GM18502 (cell line): ENCODE data around the gene ATG3.
A peak's percentile ranks its signal among the peaks of the same experiment; 100 is the strongest.

Experiments used
- ATAC-seq: cut with Tn5 transposase; IDR thresholded peaks from one replicate; pipeline ENCODE4 v1.9.1; 2021; ENCODE audit warnings: mild to moderate bottlenecking; ENCODE audit not compliant: unreplicated experiment, poor library complexity

ATG3 gene

DNA sequence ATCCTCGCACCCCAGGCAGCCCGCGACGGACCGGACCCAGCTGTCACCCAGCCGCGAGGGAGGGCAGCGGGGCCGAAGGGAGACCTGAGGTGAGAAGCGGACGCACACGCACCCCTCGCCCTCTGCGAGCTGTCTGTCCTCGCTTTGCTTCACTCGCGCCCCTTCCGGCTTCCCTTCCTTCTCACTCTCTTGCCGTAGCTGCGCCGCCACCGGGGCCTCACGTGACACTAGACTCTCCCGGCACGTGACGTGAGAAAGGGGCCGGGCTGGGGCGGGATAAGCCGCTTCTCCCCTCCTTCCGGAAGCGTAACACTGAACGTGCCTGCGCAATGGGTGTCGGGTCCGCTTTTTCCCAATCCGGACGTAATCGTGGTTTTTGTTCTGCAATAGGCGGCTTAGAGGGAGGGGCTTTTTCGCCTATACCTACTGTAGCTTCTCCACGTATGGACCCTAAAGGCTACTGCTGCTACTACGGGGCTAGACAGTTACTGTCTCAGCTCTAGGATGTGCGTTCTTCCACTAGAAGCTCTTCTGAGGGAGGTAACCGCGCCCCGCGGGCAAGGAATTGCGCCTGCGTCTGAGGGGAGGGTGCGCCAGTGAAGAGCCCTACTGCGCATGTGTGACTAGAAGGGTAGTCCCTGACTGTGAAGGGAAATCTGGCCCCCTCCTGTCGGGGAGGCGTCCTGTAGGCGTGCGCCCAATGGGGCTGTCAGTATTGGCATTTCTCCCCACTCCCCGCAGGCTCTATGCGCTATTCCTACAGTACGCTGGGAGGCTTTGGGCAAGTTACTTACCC, at the start of gene ATG3, which contains the start of gene SLC35A5:
TSS of gene ATG3 (minus strand) at position 229 of the 796 bp plus-strand sequence. CDS start 434 bp downstream, outside the sequence.
TSS of gene SLC35A5 (plus strand) at position 312 of the 796 bp plus-strand sequence. CDS start 1,359 bp downstream, outside the sequence.
- peak; percentile 78 for ATAC-seq

DNA sequence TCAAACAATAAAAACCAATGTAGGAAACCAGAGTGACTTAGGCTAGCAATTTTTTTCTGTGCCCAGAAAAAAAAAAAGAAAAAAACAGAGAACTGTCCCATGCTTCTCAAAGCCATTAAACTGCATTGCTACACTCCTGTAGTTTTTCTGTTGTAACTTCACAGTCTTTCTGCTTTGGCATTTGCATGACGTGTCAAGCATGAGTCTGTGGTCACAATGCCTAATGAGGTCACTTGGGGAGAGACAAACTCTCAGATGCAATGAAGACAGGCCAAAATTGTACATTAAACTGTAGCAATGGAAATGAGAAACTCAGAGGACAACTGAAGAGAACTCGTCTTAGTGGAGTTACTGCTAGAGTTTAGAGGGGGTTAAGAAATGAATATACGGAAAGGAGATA, 48.4 kb upstream of the ATG3 start:
- ATAC-seq: no peak

DNA sequence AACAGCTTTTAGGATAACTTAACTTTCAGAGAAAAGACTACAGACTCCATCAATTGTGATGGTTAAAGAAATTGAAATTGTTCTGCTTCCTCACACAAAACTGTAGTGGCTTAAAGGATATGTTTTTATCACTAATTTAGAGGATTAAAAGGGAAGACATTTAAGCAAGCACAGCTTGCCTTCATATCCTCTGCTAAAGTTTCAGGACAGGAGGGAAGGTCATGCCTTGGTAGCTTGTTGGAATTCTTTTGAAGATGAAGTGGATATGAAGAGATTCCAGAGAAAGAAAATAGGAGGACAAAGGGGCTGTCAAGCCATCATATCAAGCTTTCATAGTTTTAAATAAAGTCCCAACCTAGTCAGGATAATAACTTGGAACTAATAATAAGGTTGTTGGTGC, 46.1 kb upstream of the ATG3 start:
- no peak for ATAC-seq

DNA sequence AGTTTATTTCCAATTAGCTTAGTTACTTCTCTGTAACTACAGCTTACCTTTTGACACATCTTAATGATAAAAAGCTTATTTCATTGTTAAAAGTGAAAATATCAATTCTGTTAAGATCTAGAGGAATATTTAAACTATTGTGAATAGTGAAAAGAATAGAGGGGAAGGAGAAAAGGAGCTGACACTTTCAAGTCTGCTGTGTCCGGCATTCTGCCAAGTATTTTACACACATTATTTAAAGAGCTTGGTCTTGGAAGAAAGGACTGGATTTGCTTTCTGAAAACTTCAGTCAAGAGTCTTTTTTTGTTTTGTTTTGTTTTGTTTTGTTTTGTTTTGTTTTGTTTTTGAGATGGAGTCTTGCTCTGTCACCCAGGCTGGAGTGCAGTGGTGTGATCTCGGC, 44.3 kb upstream of the ATG3 start:
- no peak for ATAC-seq

DNA sequence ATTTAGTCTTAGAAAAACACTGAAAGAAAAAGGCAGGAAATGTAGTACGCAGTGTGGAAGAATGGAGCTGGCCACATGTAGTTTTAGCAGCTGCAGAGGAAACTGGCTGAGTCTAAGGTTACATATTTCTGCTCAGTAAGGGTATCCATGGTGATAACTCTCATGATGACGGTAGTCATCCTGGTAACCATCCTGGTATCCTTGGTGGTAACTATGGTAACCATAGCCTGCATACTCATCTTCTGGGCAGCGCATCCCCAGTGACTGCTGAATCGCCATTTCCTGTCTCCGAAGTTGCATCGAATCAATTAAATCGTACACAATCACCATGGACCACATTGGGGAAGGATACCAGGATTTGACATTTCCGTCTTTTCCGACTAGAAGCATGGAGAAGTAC, 43.5 kb upstream of the ATG3 start:
- ATAC-seq: no peak

DNA sequence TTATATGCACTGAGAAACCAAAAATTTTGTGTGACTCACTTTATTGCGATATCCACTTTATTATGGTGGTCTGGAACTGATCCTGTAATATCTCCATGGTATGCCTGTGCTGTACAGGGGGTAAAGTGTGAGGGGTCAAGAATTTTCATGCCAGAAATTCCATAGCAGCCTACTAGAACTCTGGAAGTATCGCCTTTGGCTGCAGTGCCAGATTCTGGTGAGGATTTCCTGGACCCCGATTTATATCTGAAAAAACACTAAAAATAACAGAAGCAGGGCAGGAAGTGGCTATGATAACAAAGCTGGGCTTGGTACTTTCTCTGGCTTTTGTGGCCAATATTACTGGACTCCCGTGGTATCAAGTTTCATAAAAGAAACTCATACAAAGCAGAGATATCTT, 42.8 kb upstream of the ATG3 start:
- no peak for ATAC-seq

DNA sequence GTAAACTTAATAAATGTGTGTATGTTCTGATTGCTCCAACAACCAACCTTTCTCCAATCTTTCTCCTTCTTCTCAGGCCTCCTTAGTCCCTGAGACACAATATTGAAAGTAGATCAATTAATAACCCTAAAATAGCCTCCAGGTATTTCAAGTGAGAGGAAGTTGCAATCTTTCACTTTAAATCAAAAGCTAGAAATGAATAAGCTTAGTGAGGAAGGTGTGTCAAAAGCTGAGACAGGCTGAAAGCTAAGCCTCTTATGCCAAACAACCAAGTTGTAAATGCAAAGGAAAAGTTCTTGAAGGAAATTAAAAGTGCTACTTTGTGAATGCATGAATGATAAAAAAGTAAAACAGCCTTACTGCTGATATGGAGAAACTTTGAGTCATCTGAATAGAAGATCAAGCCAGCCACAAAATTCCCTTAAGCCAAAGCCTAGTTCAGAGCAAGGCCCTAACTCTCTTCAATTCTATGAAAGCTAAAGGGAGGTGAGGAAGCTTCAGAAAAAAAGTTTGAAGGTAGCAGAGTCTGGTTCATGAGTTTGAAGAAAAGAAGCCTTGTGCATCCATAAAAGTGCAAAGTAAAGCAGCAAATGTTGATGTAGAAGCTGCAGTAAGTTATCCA, 40.6 kb upstream of the ATG3 start:
- ATAC-seq: peak; percentile 87

DNA sequence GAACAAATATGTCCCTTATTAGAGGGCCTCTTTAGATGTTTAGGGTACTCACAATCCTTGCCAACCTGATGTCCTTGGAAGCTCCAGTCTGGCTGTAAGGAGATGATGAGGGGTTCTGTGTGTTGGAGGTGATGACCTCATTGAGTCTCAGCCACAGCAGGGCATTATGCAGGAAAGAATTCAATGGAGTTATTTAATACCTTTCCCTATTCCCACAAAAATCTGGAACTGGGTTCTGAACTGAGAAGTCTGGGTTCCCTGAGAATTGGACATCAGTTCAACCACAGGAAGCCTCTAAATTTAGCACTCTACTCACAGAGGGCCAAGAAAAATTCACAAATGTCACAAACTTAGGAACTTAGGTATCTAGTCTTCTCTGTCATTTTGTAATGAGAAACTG, 37.0 kb upstream of the ATG3 start:
- no peak for ATAC-seq

DNA sequence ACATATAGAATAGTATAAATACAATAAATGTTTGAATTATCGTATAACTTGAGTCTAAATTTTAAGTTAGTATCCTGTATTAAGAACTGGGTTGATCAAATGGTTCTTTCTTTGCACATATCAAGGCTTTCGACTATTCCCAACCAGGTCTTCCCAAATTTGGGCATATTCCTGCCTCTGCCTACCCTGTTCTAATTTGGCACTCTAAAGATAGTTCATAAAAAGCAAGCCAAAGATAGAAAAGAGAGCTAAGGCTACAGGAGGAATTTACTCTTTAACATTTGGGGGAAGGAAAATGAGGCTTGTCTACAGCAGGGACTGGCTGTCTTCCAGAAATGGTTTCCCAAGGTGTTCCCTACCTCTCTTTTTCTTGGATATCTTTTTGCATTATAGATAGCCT, 36.2 kb upstream of the ATG3 start:
- ATAC-seq: no peak

DNA sequence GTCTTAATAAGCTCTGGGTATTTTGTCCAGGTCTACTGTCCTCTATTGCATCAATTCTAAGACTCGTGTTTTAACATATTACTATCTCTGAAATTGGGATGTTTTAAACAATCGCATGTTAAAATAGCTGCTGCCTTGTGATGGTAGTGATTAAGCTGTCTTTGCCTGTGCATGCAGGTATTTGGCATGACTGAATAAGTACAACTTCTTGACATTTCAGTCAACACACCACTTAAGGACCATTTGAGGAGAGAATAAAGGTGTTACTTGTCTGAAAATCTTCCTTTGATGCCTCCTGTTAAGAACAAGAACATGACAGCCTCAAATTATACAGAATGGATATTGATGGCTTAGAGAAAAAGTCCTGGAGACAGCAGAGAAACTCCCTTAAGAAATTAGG, 33.1 kb upstream of the ATG3 start:
- ATAC-seq: no peak

DNA sequence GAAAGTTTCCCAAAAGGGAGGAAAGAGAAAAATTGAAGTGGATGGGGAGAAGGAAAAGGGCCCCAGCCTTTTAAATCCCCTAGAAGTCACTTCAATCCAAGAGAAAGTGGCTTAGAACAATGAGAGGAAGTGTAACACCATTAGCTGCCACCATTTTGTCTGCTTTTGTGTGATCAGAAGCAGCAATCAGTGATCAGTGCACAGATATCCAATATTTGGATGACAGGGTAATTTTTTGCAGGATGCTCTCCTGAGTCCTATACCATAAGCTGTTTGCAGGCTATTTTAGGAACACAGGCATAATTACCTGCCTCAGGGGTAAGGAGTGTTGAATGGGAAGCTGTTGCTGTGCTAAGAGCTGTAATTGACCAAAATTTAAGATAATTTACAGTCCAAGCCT, 31.5 kb upstream of the ATG3 start:
- ATAC-seq: no peak

DNA sequence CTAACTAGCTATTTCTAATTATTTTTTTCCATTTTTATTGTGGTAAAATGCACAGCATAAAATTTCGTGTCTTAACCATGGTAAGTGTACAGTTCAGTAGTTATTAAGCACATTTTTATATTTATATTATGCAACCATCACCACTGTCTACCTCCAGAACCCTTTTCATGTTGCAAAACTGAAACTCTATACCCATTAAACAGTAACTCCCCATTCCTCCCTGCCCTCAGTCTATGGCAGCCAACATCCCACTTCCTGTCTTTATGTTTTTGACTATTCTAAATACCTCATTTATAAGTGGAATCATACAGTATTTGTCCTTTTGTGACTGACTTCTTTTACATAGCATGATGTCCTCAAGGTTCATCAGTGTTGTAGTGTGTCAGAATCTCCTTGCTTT, 25.6 kb upstream of the ATG3 start:
- ATAC-seq: no peak

DNA sequence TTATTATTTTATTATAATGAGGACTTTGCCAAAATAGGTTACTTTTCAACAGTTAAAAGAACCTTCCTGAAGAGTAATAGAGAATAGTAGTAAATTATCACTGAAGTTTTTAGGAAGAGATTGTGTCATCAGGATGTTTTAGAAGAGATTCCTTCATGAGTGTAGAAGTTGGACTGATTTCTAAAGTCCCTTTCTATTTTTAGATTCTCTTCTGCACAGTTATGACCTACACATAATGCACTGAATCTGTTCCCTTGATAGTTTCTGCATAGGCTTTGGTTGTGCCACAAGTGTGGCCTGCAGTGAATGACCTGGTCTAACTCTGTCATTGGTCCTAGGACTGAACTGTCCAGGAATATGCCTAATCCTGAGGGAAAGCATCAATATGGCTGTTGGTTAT, 24.0 kb upstream of the ATG3 start:
- ATAC-seq: no peak

DNA sequence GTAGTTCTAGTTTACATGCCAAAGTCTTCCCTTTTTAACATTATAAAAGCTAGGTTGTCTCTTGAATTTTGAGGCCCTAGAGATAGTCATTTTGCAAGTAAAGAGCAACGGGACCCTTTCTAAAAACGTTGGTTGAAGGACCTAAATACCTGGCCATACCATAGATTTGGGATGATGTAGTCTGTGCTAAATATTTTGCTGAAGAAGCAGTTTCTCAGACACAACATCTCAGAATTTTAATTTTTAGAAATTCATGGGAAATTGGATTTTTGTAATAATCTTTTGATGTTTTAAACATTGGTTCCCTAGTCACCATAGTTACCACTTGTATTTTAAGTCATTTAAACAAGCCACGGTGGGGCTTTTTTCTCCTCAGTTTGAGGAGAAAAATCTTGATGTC, 21.3 kb upstream of the ATG3 start:
- ATAC-seq: no peak

DNA sequence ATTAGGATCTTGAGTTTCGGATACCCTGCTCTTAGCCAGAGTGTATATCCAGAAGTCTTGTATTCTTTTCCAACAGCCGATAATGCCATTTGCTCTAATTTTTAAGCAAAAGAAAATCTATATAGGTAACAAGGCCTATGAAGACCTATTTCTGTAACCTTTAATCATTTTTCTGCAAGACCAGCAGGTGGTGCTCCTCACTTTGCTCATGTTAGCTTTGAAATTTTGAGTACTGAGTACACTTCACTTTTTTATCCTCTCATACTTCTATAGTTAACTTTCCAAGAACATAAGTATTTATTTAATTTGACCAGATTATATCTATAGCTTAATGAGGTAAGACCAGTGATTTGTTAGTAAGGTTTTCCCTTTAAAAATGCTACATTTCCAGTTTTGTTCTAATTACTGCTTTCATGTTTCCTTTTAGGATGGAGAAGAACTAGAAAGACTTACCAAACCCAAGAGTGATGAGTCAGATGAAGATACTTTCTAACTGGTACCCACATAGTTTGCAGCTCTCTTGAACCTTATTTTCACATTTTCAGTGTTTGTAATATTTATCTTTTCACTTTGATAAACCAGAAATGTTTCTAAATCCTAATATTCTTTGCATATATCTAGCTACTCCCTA, 20.6 kb upstream of the ATG3 start:
- ATAC-seq: no peak

DNA sequence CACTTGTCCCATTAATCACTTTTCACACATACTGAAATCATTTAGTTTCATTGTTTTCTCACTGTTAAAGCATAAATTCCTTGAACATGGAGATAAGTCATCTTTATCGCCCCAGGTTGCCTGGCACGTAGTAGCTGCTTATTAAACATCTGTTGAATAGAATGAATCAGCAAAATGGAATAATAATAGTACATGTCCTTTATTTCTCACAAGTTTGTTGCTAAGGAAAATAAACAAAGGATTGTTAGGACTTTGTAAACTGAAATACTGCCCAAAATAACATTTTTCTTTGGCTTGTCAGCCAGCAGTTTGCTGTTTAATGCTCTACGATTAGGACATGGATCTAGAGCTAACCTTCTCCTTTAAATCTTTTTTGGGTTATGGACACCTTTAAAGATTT, 17.9 kb upstream of the ATG3 start:
- no peak for ATAC-seq

DNA sequence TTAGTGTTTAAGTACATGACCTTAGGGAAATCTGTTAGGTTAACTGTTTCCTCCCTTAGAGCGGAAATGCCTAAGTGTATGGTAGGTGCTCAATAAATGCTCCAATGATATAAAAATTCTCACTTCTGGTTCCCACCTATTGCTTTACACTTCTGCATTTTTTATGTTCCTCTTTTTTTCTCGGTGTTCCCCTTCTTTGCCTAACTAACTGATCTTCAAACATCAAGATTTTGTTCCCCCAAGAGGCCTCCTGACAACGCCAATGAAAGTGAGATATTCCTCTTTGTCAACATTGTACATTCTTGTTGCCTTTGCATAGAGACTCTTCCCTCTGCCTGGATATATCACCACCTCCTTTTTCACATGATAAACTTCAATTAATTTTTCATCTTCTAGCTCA, 17.5 kb upstream of the ATG3 start:
- no peak for ATAC-seq

DNA sequence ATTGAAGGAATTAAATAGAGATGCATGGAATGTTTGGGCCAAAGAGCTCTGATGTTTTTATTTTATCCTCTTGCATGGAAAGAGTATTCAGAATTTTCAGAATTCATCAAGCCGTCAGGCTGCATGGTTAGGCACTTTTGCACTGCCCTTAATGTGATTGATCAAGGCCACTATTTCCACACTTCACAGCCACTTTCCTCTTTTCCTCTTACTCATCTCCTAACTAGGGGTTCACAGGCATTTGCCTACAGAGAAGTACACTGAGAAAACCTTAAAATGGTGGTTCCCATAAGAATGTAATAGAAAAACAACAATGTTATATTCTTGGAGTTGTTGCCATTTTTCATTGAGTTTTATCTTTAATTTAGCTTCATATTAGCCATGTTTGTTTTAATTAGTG, 10.9 kb upstream of the ATG3 start:
- ATAC-seq: no peak

DNA sequence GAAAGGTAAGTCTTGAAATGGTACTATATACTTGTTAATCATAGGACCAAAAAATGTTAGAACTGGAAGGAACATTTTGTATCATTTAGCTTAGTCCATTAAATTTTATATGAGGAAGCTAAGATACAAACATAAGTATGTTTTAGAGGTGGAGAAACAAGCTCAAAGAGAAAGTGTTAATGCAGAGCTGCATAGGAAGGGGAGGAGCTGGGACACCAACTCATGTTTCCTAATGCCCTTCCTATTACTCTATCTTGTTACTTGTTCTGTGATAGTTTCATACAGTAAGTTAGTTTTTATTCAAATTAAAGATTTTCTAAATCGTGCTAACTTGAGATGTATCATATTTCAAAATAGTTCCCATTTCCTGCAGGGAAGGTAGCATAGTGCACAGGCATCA, 7.5 kb upstream of the ATG3 start:
- ATAC-seq: no peak

DNA sequence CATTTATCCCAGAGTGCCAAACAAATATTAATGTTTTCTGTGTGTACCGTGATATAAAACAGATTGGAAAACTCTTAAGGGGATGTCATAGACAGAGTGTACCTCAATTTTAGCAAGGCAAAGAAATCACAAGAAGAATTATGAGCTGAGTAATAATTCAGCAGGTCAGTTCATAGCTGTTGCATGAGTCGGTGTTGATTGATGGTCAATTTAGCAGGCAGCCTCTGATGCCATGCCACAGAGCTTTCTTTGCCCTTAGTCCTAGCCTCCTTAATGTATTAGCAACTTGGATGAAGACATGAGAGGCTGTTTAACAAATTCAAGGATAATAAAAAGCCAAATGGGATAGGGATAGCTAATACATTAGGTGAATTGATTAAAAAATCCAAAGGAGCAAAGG, 6.9 kb upstream of the ATG3 start:
- no peak for ATAC-seq

DNA sequence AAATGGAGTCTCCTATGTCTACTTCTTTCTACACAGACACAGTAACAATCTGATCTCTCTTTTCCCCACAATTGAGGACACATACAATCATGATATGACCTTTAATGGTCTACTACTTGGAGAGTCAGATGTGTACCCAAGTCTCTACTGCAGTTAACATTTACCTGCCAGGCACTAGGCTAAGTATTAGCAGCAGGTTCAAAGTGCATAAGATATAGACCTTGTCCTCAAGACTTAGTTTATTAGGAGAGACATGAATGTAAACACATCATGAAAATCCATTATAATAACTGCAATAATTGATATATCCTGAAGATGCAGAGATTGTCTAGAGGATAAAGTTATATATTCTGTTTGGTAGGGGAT, 3.2 kb upstream of the ATG3 start:
- ATAC-seq: no peak
